HepG2 (cell line): ENCODE measurements around the gene IGLL1. TPM values are rescaled to one million over a fixed set of nuclear protein-coding genes. Genes with fewer than 3 reads are reported as not detected.

Experiments
- ATAC-seq: fragments of 200-7000 bp; cut with Tn5 transposase; 3 replicates; pipeline ENCODE4 v1.9.1; 2020; ENCODE audit warnings: mild to moderate bottlenecking, moderate library complexity
- BruUV-seq: library from RNA; stranded (reverse); fragments of 400-500 nt; replicated peaks from 2 replicates; lab custom pipeline; 2021; lab: Mats Ljungman, UMichigan
- CTCF ChIA-PET: fragments of 300-600 bp; formaldehyde crosslinking; extraction: SDS; loops from one replicate; lab custom pipeline; 2021; ENCODE audit warnings: low total read pairs, inconsistent platforms, low intra/inter-chr PET ratio; lab: Yijun Ruan, JAX
- POLR2A ChIA-PET: fragments of 350-600 bp; sonication (Branson Sonifier 250); formaldehyde crosslinking; loops from one replicate; lab custom pipeline; 2020; ENCODE audit warnings: antibody characterized with exemption, inconsistent platforms; lab: Yijun Ruan, JAX
- DNase-seq: peaks from one replicate; pipeline ENCODE4 v3.0.0-alpha.2; 2015; ENCODE audit warnings: low spot score
- FAIRE-seq: peaks from 3 replicates; lab custom pipeline; 2011; peaks lifted over from hg19 to GRCh38; lab: Jason Lieb, UNC
- H2AFZ ChIP-seq: one replicate; pipeline ENCODE4 v1.6.1; 2011; ENCODE audit warnings: low read length, inconsistent platforms
- H3K27ac ChIP-seq: fragments of 300-600 bp; 3 replicates; pipeline ENCODE4 v1.8.0; 2011; ENCODE audit warnings: mixed run types, mild to moderate bottlenecking, mixed read lengths, low read length, inconsistent platforms; ENCODE audit not compliant: insufficient read depth; ENCODE audit errors: extremely low read length
- H3K27me3 ChIP-seq, 2 experiments: fragments of 200-600 bp in 1 of 2; 2 replicates in 1 of 2; 3 replicates in 1 of 2; pipeline versions ENCODE4 v1.6.0 to v1.8.0; 2011; ENCODE audit warnings: low read length in 2 of 2, mild to moderate bottlenecking in 2 of 2, moderate library complexity in 2 of 2, inconsistent platforms in 1 of 2; ENCODE audit not compliant: insufficient read depth in 2 of 2, control insufficient read depth in 1 of 2
- H3K36me3 ChIP-seq, 2 experiments: fragments of 200-600 bp in 1 of 2; replicated peaks in 1 of 2; 2 replicates in 1 of 2; 3 replicates in 1 of 2; pipeline versions ENCODE4 v1.5.1 to v1.8.0; 2011; ENCODE audit warnings: low read length in 2 of 2, inconsistent platforms in 1 of 2; ENCODE audit not compliant: insufficient read depth in 2 of 2, control insufficient read depth in 1 of 2
- H3K4me1 ChIP-seq: 2 replicates; pipeline ENCODE4 v1.5.1; 2012; ENCODE audit warnings: low read length, inconsistent platforms; ENCODE audit not compliant: insufficient read depth
- H3K4me2 ChIP-seq: 2 replicates; pipeline ENCODE4 v1.6.0; 2011; ENCODE audit warnings: low read depth, low read length, inconsistent platforms
- H3K4me3 ChIP-seq, 3 experiments: fragments of 200-600 bp in 1 of 3; sonication (generic), shearing (Covaris generic) in 1 of 3; replicated peaks in 1 of 3; 2 replicates each; pipeline ENCODE4 v1.5.1; 2011 to 2016; ENCODE audit warnings: low read length in 3 of 3, inconsistent platforms in 2 of 3, low read depth in 2 of 3, mild to moderate bottlenecking in 2 of 3, control low read depth in 1 of 3, mixed read lengths in 1 of 3; ENCODE audit not compliant: insufficient read depth in 1 of 3
- H3K79me2 ChIP-seq: one replicate; pipeline ENCODE4 v1.6.1; 2011; ENCODE audit warnings: low read length, inconsistent platforms; ENCODE audit not compliant: insufficient read depth
- H3K9ac ChIP-seq: 2 replicates; pipeline ENCODE4 v1.6.0; 2011; ENCODE audit warnings: mild to moderate bottlenecking, low read depth, low read length, inconsistent platforms; ENCODE audit not compliant: insufficient read depth
- H3K9me3 ChIP-seq: 2 replicates; pipeline ENCODE4 v1.5.1; 2012; ENCODE audit warnings: mild to moderate bottlenecking, low read length
- H4K20me1 ChIP-seq: 2 replicates; pipeline ENCODE4 v1.6.0; 2011; ENCODE audit warnings: inconsistent platforms, mild to moderate bottlenecking, low read length, moderate library complexity; ENCODE audit not compliant: insufficient read depth
- ATRX ChIP-seq: sonication (generic); formaldehyde crosslinking; IDR thresholded peaks from 2 replicates; pipeline ENCODE4 v1.4.0; 2020; ENCODE audit warnings: missing genetic modification reagents, borderline replicate concordance
- CBX1 ChIP-seq: IDR thresholded peaks from one replicate; pipeline ENCODE4 v1.6.1; 2016; ENCODE audit warnings: antibody characterized with exemption, low read depth
- ERF ChIP-seq: IDR thresholded peaks from 2 replicates; pipeline ENCODE4 v1.6.1; 2018; ENCODE audit warnings: missing biosample characterization, missing genetic modification reagents
- HNRNPH1 ChIP-seq: fragments of 200-400 bp; formaldehyde crosslinking; optimal IDR thresholded peaks from 2 replicates; pipeline ENCODE3; 2017; ENCODE audit warnings: mild to moderate bottlenecking, low read depth, low read length
- MAF1 ChIP-seq: sonication (generic); formaldehyde crosslinking; IDR thresholded peaks from 2 replicates; pipeline ENCODE4 v1.5.0; 2020; ENCODE audit warnings: missing genetic modification reagents, borderline replicate concordance
- MTF1 ChIP-seq: sonication (generic); formaldehyde crosslinking; IDR thresholded peaks from 2 replicates; pipeline ENCODE4 v1.5.0; 2020; ENCODE audit warnings: missing genetic modification reagents
- NFE2 ChIP-seq: sonication (generic); formaldehyde crosslinking; IDR thresholded peaks from 2 replicates; pipeline ENCODE4 v1.4.0; 2020; ENCODE audit warnings: missing genetic modification reagents
- NFE2L2 ChIP-seq: fragments of 150-350 bp; IDR thresholded peaks from 2 replicates; pipeline ENCODE4 v1.6.1; 2014; ENCODE audit warnings: low read length
- NRL ChIP-seq: sonication (generic); formaldehyde crosslinking; IDR thresholded peaks from 2 replicates; pipeline ENCODE4 v1.5.0; 2020; ENCODE audit warnings: missing genetic modification reagents, mild to moderate bottlenecking, moderate library complexity, borderline replicate concordance
- PCBP1 ChIP-seq: fragments of 200-400 bp; formaldehyde crosslinking; IDR thresholded peaks from 2 replicates; pipeline ENCODE4 v1.6.1; 2017; ENCODE audit warnings: mild to moderate bottlenecking, low read depth, low read length, borderline replicate concordance
- SRY ChIP-seq: sonication (generic); formaldehyde crosslinking; IDR thresholded peaks from 2 replicates; pipeline ENCODE4 v1.8.0; 2022; ENCODE audit warnings: mild to moderate bottlenecking, missing genetic modification reagents
- ZEB1 ChIP-seq: IDR thresholded peaks from 2 replicates; pipeline ENCODE4 v1.6.1; 2012; ENCODE audit warnings: mild to moderate bottlenecking, low read depth, inconsistent platforms; ENCODE audit not compliant: insufficient replicate concordance
- ZNF660 ChIP-seq: sonication (generic); formaldehyde crosslinking; IDR thresholded peaks from 2 replicates; pipeline ENCODE4 v1.5.1; 2020; ENCODE audit warnings: mild to moderate bottlenecking, low read depth, missing genetic modification reagents, borderline replicate concordance
- ZNF674 ChIP-seq: sonication (generic); formaldehyde crosslinking; IDR thresholded peaks from 2 replicates; pipeline ENCODE4 v1.5.0; 2020; ENCODE audit warnings: low read depth, mild to moderate bottlenecking, missing genetic modification reagents
- WGBS: methylation state at CpG from one replicate; pipeline ENCODE4 v1.1.6; 2017; ENCODE audit warnings: low lambda C conversion rate; 5-methylcytosine and 5-hydroxymethylcytosine counted together
- in situ Hi-C: cut with HindIII; loops from 2 replicates; pipeline ENCODE4 v1.10.0; 2017; ENCODE audit warnings: low pct_unique_long_range_greater_than_20kb; ENCODE audit not compliant: extremely low pct_ligation_motif_present
- intact Hi-C: fragments of 100-400 bp; cut with micrococcal nuclease; formaldehyde crosslinking; loops from one replicate; pipeline ENCODE4 v1.10.0; 2022; ENCODE audit not compliant: unreplicated experiment
- polyA plus RNA-seq, 8 experiments: library from polyadenylated mRNA; depleted of rRNA in 3 of 8; stranded (reverse) in 7 of 8; unstranded in 1 of 8; fragments of >200 nt; fragmentation: Illumina TruSeq in 4 of 8; extraction: Trizol in 4 of 8; gene quantifications; 2 replicates each; pipeline versions ENCODE4 v1.2.1 to v1.2.3, GENCODE V29; 2011 to 2016; ENCODE audit warnings: low read depth in 4 of 8, missing spikeins in 1 of 8, mixed read lengths in 1 of 8; ENCODE audit not compliant: insufficient read depth in 1 of 8
- total RNA-seq, 5 experiments: library from RNA; depleted of rRNA; stranded (reverse); fragments of >200 nt; fragmentation: Illumina TruSeq; extraction: Trizol; gene quantifications; 2 replicates each; pipeline ENCODE4 v1.2.3, GENCODE V29; 2016; ENCODE audit warnings: low read depth in 1 of 5
- TF ChIP-seq, protein P1 (sequence below): sonication (generic); formaldehyde crosslinking; IDR thresholded peaks from 2 replicates; pipeline ENCODE4 v1.4.0; 2020; ENCODE audit warnings: missing genetic modification reagents, borderline replicate concordance
- TF ChIP-seq, protein P2 (sequence below): sonication (generic); formaldehyde crosslinking; IDR thresholded peaks from 2 replicates; pipeline ENCODE4 v1.4.0; 2020; ENCODE audit warnings: missing genetic modification reagents
- TF ChIP-seq, protein P3 (sequence below): sonication (generic); formaldehyde crosslinking; IDR thresholded peaks from 2 replicates; pipeline ENCODE4 v1.8.0; 2022; ENCODE audit warnings: mild to moderate bottlenecking, missing genetic modification reagents, moderate library complexity
- TF ChIP-seq, protein P4 (sequence below): sonication (generic); formaldehyde crosslinking; IDR thresholded peaks from 2 replicates; pipeline ENCODE4 v1.4.0; 2020; ENCODE audit warnings: mild to moderate bottlenecking, missing genetic modification reagents
- TF ChIP-seq, protein P5 (sequence below): IDR thresholded peaks from 2 replicates; pipeline ENCODE4 v1.6.1; 2016; ENCODE audit warnings: low read depth, borderline replicate concordance

Gene IGLL1
- total and polyA plus RNA-seq, 2 of the 13 experiments (the other 11 are each of a cell fraction or from before 2014, with no cell fraction given), result not detected

DNA sequence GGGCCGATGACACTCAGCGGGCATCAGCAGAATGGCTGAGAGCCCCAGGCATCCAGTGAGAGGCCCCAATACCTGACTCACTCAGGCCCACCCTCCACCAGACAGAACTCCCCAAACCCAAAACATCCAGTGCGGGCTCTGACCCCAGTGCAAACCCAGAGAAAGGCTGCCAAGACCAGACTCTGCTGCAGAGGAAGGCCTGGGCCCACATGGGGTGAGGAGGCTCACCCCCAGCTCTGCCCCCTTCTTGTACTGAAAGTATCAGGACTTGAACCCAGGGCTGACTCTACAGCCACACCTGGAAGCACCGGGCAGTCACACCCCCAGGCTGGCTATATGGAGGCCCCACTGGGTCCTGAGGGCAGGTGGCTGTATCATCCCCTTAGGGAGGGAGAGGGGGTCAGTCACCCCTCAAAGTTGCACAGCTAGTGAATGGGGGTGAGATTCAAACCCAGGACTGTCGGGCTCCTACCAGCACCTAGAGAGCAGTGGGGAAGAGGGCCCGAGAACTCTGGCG, 49.3 kb downstream of the IGLL1 start (continued):
- TF ChIP-seq, protein P1, sequence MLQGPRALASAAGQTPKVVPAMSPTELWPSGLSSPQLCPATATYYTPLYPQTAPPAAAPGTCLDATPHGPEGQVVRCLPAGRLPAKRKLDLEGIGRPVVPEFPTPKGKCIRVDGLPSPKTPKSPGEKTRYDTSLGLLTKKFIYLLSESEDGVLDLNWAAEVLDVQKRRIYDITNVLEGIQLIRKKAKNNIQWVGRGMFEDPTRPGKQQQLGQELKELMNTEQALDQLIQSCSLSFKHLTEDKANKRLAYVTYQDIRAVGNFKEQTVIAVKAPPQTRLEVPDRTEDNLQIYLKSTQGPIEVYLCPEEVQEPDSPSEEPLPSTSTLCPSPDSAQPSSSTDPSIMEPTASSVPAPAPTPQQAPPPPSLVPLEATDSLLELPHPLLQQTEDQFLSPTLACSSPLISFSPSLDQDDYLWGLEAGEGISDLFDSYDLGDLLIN (CRISPR knock-in tag), result no peak

DNA sequence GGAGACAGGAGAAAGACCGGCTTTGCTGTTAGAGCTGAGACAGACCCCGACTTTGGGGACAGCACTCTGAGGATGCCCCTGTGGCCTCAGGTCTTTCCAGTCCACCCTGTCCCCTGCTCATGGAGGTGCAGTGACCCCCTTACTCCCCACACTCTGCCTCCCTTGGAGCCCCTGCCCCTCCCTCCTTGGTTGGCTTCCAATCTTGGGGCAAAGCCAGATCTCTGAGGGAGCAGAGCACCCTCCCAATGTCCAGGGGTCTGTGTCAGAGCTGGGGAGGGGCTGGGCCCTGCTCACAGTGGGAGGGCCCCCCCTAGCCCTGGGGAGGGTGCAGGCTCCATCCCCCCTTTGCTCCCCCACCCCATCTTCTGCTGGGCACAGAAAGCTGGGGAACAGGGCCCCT, 50.0 kb downstream of the IGLL1 start:
- intact Hi-C loops, result no loop called here
- H3K27ac ChIP-seq, result no peak overlapping the region
- 70% methylated on average over 2 of the region's 2 CpGs for WGBS
- H3K9me3 ChIP-seq, result no peaks in the 10 kb centered on the region
- FAIRE-seq, result no peak
- H3K79me2 ChIP-seq, result no peaks in the 10 kb centered on the region
- H3K4me3 ChIP-seq, result no peak overlapping the region
- H4K20me1 ChIP-seq, result no peaks in the 10 kb centered on the region
- no TSS peak for BruUV-seq
- ChIA-PET POLR2A (no interaction called here), CTCF (no interaction called here)
- H3K27me3 ChIP-seq, result no peaks in the 10 kb centered on the region
- H3K4me1 ChIP-seq, result peaks cover 69% of the 10 kb centered on the region
- no peak overlapping the region for H2AFZ ChIP-seq
- in situ Hi-C loops, result no loop called here
- no peaks in the 10 kb centered on the region for H3K36me3 ChIP-seq
- no peak for DNase-seq
- H3K4me2 ChIP-seq, result peak overlapping the region; percentile 16; the same call in 1 of the 2 replicates
- no peak for ATAC-seq
- H3K9ac ChIP-seq, result no peak overlapping the region
- TF ChIP-seq, protein P2, sequence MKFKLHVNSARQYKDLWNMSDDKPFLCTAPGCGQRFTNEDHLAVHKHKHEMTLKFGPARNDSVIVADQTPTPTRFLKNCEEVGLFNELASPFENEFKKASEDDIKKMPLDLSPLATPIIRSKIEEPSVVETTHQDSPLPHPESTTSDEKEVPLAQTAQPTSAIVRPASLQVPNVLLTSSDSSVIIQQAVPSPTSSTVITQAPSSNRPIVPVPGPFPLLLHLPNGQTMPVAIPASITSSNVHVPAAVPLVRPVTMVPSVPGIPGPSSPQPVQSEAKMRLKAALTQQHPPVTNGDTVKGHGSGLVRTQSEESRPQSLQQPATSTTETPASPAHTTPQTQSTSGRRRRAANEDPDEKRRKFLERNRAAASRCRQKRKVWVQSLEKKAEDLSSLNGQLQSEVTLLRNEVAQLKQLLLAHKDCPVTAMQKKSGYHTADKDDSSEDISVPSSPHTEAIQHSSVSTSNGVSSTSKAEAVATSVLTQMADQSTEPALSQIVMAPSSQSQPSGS, result no peak
- TF ChIP-seq HNRNPH1, result no peak
- TF ChIP-seq NFE2 (CRISPR knock-in tag), result no peak
- TF ChIP-seq MAF1 (CRISPR knock-in tag), result no peak
- no peak for TF ChIP-seq ZNF660 (CRISPR knock-in tag)
- no peak for TF ChIP-seq ERF (CRISPR knock-in tag)
- TF ChIP-seq ATRX (CRISPR knock-in tag), result no peak
- no peak for TF ChIP-seq ZEB1
- TF ChIP-seq ZNF674, result no peak
- TF ChIP-seq, protein P3, sequence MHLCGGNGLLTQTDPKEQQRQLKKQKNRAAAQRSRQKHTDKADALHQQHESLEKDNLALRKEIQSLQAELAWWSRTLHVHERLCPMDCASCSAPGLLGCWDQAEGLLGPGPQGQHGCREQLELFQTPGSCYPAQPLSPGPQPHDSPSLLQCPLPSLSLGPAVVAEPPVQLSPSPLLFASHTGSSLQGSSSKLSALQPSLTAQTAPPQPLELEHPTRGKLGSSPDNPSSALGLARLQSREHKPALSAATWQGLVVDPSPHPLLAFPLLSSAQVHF (CRISPR knock-in tag), result no peak
- TF ChIP-seq CBX1, result no peak
- no peak for TF ChIP-seq NRL (CRISPR knock-in tag)
- TF ChIP-seq, protein P4, sequence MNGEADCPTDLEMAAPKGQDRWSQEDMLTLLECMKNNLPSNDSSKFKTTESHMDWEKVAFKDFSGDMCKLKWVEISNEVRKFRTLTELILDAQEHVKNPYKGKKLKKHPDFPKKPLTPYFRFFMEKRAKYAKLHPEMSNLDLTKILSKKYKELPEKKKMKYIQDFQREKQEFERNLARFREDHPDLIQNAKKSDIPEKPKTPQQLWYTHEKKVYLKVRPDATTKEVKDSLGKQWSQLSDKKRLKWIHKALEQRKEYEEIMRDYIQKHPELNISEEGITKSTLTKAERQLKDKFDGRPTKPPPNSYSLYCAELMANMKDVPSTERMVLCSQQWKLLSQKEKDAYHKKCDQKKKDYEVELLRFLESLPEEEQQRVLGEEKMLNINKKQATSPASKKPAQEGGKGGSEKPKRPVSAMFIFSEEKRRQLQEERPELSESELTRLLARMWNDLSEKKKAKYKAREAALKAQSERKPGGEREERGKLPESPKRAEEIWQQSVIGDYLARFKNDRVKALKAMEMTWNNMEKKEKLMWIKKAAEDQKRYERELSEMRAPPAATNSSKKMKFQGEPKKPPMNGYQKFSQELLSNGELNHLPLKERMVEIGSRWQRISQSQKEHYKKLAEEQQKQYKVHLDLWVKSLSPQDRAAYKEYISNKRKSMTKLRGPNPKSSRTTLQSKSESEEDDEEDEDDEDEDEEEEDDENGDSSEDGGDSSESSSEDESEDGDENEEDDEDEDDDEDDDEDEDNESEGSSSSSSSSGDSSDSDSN (CRISPR knock-in tag), result no peak
- TF ChIP-seq, protein P5, sequence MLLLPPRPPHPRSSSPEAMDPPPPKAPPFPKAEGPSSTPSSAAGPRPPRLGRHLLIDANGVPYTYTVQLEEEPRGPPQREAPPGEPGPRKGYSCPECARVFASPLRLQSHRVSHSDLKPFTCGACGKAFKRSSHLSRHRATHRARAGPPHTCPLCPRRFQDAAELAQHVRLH (CRISPR knock-in tag), result no peak
- TF ChIP-seq PCBP1, result no peak
- TF ChIP-seq SRY (CRISPR knock-in tag), result no peak
- no peak for TF ChIP-seq MTF1 (CRISPR knock-in tag)
- no peak for TF ChIP-seq NFE2L2
